SU-DHL-6 (cell line): Measurements from ENCODE around the gene ZNRF1.

Experiments used
- CTCF ChIP-seq: fragments of 200-600 bp; sonication (generic); IDR thresholded peaks from one replicate; pipeline ENCODE4 v1.5.1; 2017; ENCODE audit warnings: antibody characterized with exemption, mild to moderate bottlenecking, low read length, moderate library complexity; ENCODE audit not compliant: insufficient read depth, poor library complexity, severe bottlenecking
- EZH2phosphoT487 ChIP-seq: fragments of 200-600 bp; sonication (generic), shearing (Covaris generic); conservative IDR thresholded peaks from 2 replicates; pipeline ENCODE4 v1.6.1; 2018; ENCODE audit warnings: mild to moderate bottlenecking, antibody characterized with exemption, low read length, moderate library complexity, mixed read lengths

GRCh38 chr16:75005697-75006096 is 6.9 kb downstream of the ZNRF1 start:
- TF ChIP-seq CTCF = no peak
- no peak for TF ChIP-seq EZH2phosphoT487
